HG03139 (cell line): ENCODE measurements around the gene NME2.
"Not testable (repeated sequence)": the region's sequence is repeated elsewhere in the genome, so short reads cannot be mapped to it uniquely, and the experiment has no call there.

Source experiments
- ATAC-seq: cut with Tn5 transposase; IDR thresholded peaks from one replicate; pipeline ENCODE4 v1.9.1; 2021; ENCODE audit not compliant: unreplicated experiment

The NME2 gene

DNA sequence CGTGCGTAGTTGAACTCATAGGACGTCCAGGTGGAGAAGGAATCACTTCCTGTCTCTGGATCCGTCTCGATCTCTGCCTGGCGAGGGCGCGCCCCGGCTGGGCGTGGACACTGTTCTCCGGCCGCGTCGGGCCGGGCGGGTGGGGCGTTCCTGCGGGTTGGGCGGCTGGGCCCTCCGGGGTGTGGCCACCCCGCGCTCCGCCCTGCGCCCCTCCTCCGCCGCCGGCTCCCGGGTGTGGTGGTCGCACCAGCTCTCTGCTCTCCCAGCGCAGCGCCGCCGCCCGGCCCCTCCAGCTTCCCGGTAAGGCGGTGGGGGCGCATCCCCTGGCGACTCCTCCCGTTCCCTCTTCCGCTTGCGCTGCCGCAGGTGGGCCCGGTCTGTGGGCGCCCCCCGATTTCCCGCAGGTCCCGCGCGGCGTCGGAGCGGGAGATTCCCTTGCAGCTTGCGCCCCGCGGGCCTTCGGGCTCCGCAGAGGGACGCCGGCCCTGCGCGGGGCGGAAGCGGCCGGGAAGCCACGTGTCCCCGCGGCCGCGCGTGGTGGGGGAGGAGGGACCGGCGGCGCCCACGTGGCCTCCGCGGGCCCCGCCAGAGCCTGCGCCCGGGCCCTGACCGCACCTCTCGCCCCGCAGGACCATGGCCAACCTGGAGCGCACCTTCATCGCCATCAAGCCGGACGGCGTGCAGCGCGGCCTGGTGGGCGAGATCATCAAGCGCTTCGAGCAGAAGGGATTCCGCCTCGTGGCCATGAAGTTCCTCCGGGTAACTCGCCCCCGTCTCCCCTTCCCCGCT, at the start of gene NME2:
NME2 (plus strand) TSS at position 214 of the 789 bp plus-strand sequence; CDS start at position 634, 420 bp downstream.
- ATAC-seq, result peak; percentile 82

GRCh38 chr17:51118330-51119195, 47.6 kb upstream of the NME2 start:
- ATAC-seq, result no peak

DNA sequence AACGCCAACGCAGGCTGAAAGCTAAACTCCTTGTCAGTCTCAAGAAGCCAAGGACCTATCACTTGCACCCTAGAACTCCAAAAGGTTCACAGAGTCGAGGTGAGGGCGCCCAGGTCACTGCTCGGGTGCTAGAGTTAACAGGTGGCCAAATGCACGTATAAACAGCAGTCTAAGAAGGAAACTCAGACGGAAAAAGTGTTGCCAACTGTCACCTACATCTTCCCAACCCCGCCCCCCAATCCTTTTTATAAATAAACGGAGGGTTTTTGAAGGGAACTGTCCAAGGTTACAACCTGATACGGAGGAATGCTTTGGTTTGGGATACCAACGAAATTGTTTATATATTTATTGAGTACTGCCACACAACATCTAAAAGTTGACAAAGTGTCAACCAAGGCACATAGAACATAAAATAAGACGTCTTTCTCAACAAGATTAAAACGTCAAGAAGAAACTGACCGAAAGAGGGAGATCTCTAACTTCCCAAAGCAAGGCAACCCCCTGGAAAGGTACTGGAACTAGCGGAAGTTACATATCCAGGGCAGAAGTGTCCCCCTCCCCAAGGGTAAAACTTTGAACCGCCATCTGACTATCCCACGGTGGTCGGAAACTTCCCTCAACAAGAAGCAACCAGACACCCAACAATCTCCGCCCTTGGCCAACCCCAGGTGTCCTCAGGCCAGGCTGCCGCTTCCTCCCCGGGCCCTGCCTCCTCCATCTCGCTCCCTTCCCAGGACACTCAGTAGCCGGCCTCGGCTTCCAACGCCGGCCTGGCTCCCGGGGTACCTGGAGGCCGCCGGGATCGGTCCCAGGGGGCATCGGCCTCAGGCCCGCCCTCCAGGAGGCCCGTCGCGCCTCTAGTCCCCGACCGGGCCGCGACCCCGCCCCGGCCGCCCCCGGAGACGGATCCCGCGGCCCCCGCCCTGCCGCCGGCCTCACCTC, 46.5 kb upstream of the NME2 start:
- peak; percentile 23 for ATAC-seq

- peak; percentile 32 for ATAC-seq
These were observed 45.9 kb upstream of the NME2 start for GRCh38 chr17:51120357-51120738.

GRCh38 chr17:51120739-51121619, 45.2 kb upstream of the NME2 start, which contains the start of gene SPAG9:
Gene SPAG9, minus strand, starts transcription at chr17:51120868. Its CDS starts 212 bp downstream, at chr17:51120656.
- ATAC-seq, result peak; percentile 60

DNA sequence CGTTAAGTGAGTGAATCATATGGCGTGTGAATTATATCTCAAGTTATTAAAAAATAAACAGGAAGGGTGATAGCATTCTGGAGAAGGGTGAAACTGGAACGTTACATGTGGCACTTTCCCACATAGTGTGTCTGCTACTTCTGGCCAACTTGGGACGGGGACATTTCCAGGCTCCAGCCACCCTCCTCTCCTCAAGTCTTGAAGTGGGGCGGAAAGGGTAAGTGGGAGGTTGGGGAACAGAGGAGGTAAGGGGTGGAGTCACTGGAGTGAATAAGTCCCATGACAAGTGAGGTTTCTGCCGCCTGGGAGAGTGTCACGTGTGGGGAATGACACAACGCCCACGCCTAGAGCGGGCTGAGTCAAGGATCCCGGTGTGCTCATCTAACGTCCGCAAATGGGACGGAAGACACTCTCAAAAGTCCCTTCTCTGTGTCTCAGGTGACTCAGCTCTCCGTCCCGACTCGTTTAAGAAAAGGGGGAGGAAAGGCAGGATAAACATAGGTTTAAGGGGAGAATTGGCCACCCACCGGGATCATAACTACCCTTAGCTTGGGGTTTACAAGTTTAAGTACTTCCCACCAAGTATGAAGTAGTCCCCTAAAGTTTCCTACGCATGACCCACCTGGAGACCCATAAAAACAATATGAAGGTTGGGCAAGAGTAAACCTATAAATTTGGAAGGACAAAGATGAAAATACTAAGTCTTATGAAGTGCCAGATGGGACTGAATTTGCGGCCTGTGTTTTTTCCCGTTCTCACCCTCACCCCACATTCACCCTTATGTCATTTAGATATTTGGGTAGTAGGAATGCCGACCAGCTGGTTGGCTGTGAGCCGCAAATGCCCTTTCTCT, 44.4 kb upstream of the NME2 start:
- ATAC-seq, result peak; percentile 32

- ATAC-seq, result not testable (repeated sequence)
These were observed 43.6 kb upstream of the NME2 start for GRCh38 chr17:51122473-51123115.

DNA sequence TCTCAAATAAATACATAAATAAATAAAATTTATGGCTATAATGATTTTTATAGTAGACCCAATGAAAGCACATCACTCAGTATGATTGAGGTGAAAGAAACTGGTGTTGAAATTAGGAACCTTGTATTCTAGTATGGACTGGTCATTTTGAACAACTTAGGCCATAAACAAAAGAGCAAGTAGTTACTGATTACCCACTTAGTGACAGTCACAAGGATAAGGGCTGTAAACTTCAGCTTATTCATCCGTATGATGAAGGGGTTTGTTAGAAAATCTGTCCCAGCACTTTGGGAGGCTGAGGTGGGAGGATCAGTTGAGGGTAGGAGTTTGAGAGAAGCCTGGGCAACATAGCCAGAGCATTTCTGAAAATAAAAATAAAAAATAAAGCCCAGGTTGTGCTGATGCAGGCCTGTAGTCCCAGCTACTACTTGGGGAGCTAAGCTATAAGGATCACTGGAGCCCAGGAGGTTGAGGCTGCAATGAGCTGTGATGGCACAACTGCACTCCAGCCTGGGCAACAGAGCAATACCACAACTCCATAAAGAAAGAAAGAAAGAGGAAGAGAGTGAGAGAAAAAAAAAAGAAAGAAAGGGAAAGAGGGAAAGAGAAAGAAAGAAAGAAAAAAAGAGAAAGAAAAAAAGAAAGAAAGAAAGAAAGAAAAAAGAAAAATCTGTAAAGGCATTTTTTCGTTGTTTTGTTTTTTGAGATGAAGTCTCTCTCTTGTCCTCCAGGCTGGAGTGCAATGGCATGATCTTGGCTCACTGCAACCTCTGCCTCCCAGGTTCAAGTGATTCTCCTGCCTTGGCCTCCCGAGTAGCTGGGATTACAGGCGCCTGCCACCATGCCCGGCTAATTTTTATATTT, 41.3 kb upstream of the NME2 start:
- no peak for ATAC-seq

GRCh38 chr17:51128076-51128475, 38.1 kb upstream of the NME2 start:
- no peak for ATAC-seq

DNA sequence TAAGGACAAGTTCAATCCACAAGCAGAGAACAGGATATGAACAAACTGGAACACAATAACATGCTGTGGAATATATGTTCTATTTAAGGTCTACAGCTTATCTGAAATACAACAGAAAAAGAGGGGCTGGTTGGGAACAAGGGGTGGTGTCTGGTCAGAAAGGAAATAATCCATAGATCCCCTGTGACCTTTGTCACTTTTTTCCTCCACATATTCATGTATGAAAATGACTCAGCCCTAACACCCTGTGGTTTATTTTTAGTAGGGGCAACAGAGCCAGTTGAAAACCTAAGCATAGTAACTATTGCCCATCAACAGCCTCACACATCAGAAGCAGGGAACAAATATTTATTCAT, 33.3 kb upstream of the NME2 start:
- no peak for ATAC-seq

DNA sequence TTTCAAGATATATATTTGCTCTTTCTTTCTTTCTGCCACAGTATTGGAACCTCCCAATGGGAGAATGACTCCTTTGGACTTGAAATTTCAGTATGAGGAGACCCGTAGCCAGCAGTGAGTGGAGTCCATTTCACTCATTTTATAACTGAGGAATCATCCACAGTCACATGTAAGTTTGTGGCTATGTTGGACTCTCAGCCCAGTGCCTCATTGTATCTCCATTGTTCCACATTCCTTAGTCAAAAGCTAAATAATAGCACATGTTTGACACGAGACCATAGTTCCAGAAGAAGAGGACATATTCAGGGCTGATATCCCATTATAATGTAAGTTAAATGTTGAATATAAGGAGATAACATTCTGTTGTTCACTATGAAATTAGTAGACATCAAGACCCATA, 32.8 kb upstream of the NME2 start:
- ATAC-seq, result no peak

GRCh38 chr17:51135956-51136355, 30.3 kb upstream of the NME2 start:
- no peak for ATAC-seq

- no peak for ATAC-seq
These were observed 23.6 kb upstream of the NME2 start for GRCh38 chr17:51142597-51142996.

GRCh38 chr17:51144266-51145022, 21.8 kb upstream of the NME2 start:
- no peak for ATAC-seq

- no peak for ATAC-seq
These were observed 18.6 kb upstream of the NME2 start for GRCh38 chr17:51147650-51148049.

DNA sequence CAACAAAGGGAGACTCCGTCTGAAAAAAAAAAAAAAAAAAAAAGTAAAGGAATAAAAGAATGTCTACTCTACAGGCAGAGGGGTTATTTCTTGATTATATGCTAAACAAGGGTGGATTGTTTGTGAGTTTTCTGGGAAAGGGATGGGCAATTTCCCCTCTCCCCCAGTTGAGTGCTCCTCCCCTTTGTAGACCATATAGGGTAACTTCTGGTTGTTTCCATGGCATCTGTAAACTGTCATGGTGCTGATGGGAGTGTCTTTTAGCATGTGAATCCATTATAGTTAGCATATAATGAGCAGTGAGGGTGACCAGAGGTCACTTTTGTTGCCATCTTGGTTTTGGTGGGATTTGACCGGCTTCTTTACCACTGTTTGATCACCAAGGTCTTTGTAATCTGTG, 17.0 kb upstream of the NME2 start:
- no peak for ATAC-seq

GRCh38 chr17:51150932-51151331, 15.3 kb upstream of the NME2 start:
- no peak for ATAC-seq
